Suprapubic skin (tissue), 4 donors: ENCODE measurements around the gene CACNB3.

ENCODE experiments used
- CTCF ChIP-seq, 2 donors: fragments of 200-600 bp in 1 of 2; fragments of 450-650 bp in 1 of 2; sonication (generic) in 1 of 2; IDR thresholded peaks; one replicate each; pipeline ENCODE4 v1.5.1; 2016 to 2019; ENCODE audit warnings: antibody characterized with exemption in 2 of 2, mild to moderate bottlenecking in 1 of 2, moderate library complexity in 1 of 2
- EP300 ChIP-seq: sonication (generic); formaldehyde crosslinking; IDR thresholded peaks from one replicate; pipeline ENCODE4 v1.6.1; 2017; ENCODE audit warnings: antibody characterized with exemption
- POLR2A ChIP-seq, 2 donors: fragments of 450-650 bp; IDR thresholded peaks; one replicate each; pipeline ENCODE4 v1.6.1; 2017; ENCODE audit warnings: antibody characterized with exemption in 2 of 2, mild to moderate bottlenecking in 2 of 2, moderate library complexity in 2 of 2
- POLR2AphosphoS5 ChIP-seq, 3 donors: sonication (generic); formaldehyde crosslinking; IDR thresholded peaks; one replicate each; pipeline ENCODE4 v1.6.1; 2017; ENCODE audit warnings: antibody characterized with exemption in 3 of 3

GRCh38 chr12:48838048-48838447 is 19.8 kb downstream of the CACNB3 start:
- TF ChIP-seq POLR2A (IDR thresholded peaks at IDR 0.05) (no peak), CTCF (IDR thresholded peaks at IDR 0.05) (no peak), POLR2AphosphoS5 (IDR thresholded peaks at IDR 0.05) (no peak), EP300 (no peak)
